GM23338 (cell line): ENCODE data around the gene EXOSC7. TPM values are rescaled to one million over a fixed set of nuclear protein-coding genes. Genes with fewer than 3 reads are reported as not detected.

Source experiments
- ATAC-seq: fragments of 200-7000 bp; cut with Tn5 transposase; 3 replicates; pipeline ENCODE4 v1.9.1; 2020
- DNase-seq: peaks from one replicate; pipeline ENCODE4 v3.0.0-alpha.2; 2015; ENCODE audit warnings: low spot score
- H2AFZ ChIP-seq: fragments of 200-600 bp; sonication (generic); 2 replicates; pipeline ENCODE4 v1.8.0; 2016; ENCODE audit warnings: antibody characterized with exemption, mild to moderate bottlenecking, moderate library complexity
- H3F3A ChIP-seq: fragments of 200-600 bp; sonication (generic); replicated peaks from 2 replicates; pipeline ENCODE4 v1.8.0; 2017; ENCODE audit warnings: antibody characterized with exemption, mixed run types, low read depth
- H3K27ac ChIP-seq: fragments of 200-600 bp; sonication (generic); 2 replicates; pipeline ENCODE4 v1.6.1; 2016; ENCODE audit warnings: low read depth
- H3K27me3 ChIP-seq: fragments of 200-600 bp; sonication (generic); 2 replicates; pipeline ENCODE4 v1.8.0; 2016; ENCODE audit warnings: mild to moderate bottlenecking, mixed run types, moderate library complexity; ENCODE audit not compliant: insufficient read depth
- H3K36me3 ChIP-seq: fragments of 200-600 bp; sonication (generic); 2 replicates; pipeline ENCODE4 v1.8.0; 2016; ENCODE audit warnings: mild to moderate bottlenecking; ENCODE audit not compliant: insufficient read depth
- H3K4me1 ChIP-seq: fragments of 200-600 bp; sonication (generic); 2 replicates; pipeline ENCODE4 v1.8.0; 2016; ENCODE audit warnings: mild to moderate bottlenecking, moderate library complexity; ENCODE audit not compliant: insufficient read depth
- H3K4me2 ChIP-seq: fragments of 200-600 bp; sonication (generic); 2 replicates; pipeline ENCODE4 v1.7.1; 2017; ENCODE audit warnings: mixed run types
- H3K4me3 ChIP-seq: fragments of 200-600 bp; sonication (generic); 2 replicates; pipeline ENCODE4 v1.6.1; 2016; ENCODE audit warnings: mixed run types
- H3K79me2 ChIP-seq: fragments of 200-600 bp; sonication (generic); replicated peaks from 2 replicates; pipeline ENCODE4 v1.8.0; 2017; ENCODE audit warnings: mild to moderate bottlenecking; ENCODE audit not compliant: insufficient read depth
- H3K9me2 ChIP-seq: fragments of 200-600 bp; sonication (generic); 2 replicates; pipeline ENCODE4 v1.8.0; 2017; ENCODE audit not compliant: insufficient read depth
- H4K20me1 ChIP-seq: fragments of 200-600 bp; sonication (generic); replicated peaks from 2 replicates; pipeline ENCODE4 v1.8.0; 2017; ENCODE audit warnings: mild to moderate bottlenecking; ENCODE audit not compliant: insufficient read depth
- H3K27ac Mint-ChIP-seq: 2 replicates; pipeline ENCODE4 v1.8.0; 2020; ENCODE audit warnings: inconsistent platforms, mild to moderate bottlenecking, moderate library complexity, mixed read lengths
- H3K27me3 Mint-ChIP-seq: 3 replicates; pipeline ENCODE4 v1.8.0; 2022; ENCODE audit warnings: low read depth, mild to moderate bottlenecking, moderate library complexity, mixed read lengths, inconsistent platforms; ENCODE audit not compliant: insufficient read depth, poor library complexity
- H3K36me3 Mint-ChIP-seq: 3 replicates; pipeline ENCODE4 v1.8.0; 2021; ENCODE audit warnings: low read depth, mild to moderate bottlenecking, inconsistent platforms, moderate library complexity, mixed read lengths
- H3K4me1 Mint-ChIP-seq: 3 replicates; pipeline ENCODE4 v1.8.0; 2020; ENCODE audit warnings: mild to moderate bottlenecking, inconsistent platforms, mixed read lengths
- H3K4me3 Mint-ChIP-seq: 3 replicates; pipeline ENCODE4 v1.8.0; 2021; ENCODE audit warnings: moderate library complexity, mild to moderate bottlenecking, inconsistent platforms, mixed read lengths
- H3K9me3 Mint-ChIP-seq: 3 replicates; pipeline ENCODE4 v1.8.0; 2020; ENCODE audit warnings: moderate library complexity, mild to moderate bottlenecking, inconsistent platforms, mixed read lengths
- CREB1 ChIP-seq: fragments of 250-450 bp; sonication (Bioruptor Pico); IDR thresholded peaks from 2 replicates; pipeline ENCODE4 v1.5.0; 2020; ENCODE audit warnings: low read depth, mild to moderate bottlenecking, moderate library complexity
- ETS1 ChIP-seq: IDR thresholded peaks from 2 replicates; pipeline ENCODE4 v1.6.1; 2016; ENCODE audit warnings: antibody characterized with exemption
- EZH2 ChIP-seq: fragments of 200-600 bp; sonication (generic); IDR thresholded peaks from one replicate; pipeline ENCODE4 v1.8.0; 2017; ENCODE audit warnings: antibody characterized with exemption, mild to moderate bottlenecking, low read depth; ENCODE audit not compliant: unreplicated experiment
- POLR2AphosphoS5 ChIP-seq: IDR thresholded peaks from 2 replicates; pipeline ENCODE4 v1.6.1; 2016; ENCODE audit warnings: antibody characterized with exemption, low read depth
- polyA plus RNA-seq: library from polyadenylated mRNA; unstranded; fragments of >200 nt; fragmentation: Nextera tagmentation; extraction: Ambion mirVana; gene quantifications from 2 replicates; pipeline ENCODE4 v1.2.1, GENCODE V29; 2016
- total RNA-seq: library from RNA; depleted of rRNA; stranded (reverse); fragments of >200 nt; shearing (Covaris generic); gene quantifications from 2 replicates; pipeline ENCODE4 v1.2.3, GENCODE V29; 2014
- TF ChIP-seq, protein P1 (sequence below): fragments of 250-450 bp; sonication (Bioruptor Pico); IDR thresholded peaks from 2 replicates; pipeline ENCODE4 v1.5.0; 2020; ENCODE audit warnings: mild to moderate bottlenecking, moderate library complexity

The EXOSC7 gene
- total and polyA plus RNA-seq, 2 experiments from 2014 or later = 84.8 to 120 TPM

GRCh38 chr3:45041666-45042065 lies 65.6 kb downstream of the EXOSC7 start:
- Histone ChIP-seq H3F3A (0 out of 2 replicates have a peak, but pooled peaks cover 4% of the 10 kb centered on the region), H3K9me2 (no peaks in the 10 kb centered on the region), H3K4me2 (no peak overlapping the region), H2AFZ (no peak overlapping the region; the same call in 1 of the 2 replicates), H4K20me1 (no peaks in the 10 kb centered on the region), H3K79me2 (no peaks in the 10 kb centered on the region), H3K4me3 (no peak overlapping the region), H3K36me3 (no peaks in the 10 kb centered on the region), H3K27ac (no peak overlapping the region), H3K4me1 (peaks cover 7% of the 10 kb centered on the region), H3K27me3 (peaks cover 6% of the 10 kb centered on the region)
- no peak for ATAC-seq
- Mint-ChIP-seq H3K27me3 (peaks cover 15% of the 10 kb centered on the region), H3K27ac (no peak overlapping the region), H3K4me1 (peaks cover 9% of the 10 kb centered on the region; the same call in 2 of the 3 replicates), H3K4me3 (no peak overlapping the region), H3K36me3 (no peaks in the 10 kb centered on the region), H3K9me3 (no peaks in the 10 kb centered on the region)
- DNase-seq = no peak
- TF ChIP-seq, protein P1, sequence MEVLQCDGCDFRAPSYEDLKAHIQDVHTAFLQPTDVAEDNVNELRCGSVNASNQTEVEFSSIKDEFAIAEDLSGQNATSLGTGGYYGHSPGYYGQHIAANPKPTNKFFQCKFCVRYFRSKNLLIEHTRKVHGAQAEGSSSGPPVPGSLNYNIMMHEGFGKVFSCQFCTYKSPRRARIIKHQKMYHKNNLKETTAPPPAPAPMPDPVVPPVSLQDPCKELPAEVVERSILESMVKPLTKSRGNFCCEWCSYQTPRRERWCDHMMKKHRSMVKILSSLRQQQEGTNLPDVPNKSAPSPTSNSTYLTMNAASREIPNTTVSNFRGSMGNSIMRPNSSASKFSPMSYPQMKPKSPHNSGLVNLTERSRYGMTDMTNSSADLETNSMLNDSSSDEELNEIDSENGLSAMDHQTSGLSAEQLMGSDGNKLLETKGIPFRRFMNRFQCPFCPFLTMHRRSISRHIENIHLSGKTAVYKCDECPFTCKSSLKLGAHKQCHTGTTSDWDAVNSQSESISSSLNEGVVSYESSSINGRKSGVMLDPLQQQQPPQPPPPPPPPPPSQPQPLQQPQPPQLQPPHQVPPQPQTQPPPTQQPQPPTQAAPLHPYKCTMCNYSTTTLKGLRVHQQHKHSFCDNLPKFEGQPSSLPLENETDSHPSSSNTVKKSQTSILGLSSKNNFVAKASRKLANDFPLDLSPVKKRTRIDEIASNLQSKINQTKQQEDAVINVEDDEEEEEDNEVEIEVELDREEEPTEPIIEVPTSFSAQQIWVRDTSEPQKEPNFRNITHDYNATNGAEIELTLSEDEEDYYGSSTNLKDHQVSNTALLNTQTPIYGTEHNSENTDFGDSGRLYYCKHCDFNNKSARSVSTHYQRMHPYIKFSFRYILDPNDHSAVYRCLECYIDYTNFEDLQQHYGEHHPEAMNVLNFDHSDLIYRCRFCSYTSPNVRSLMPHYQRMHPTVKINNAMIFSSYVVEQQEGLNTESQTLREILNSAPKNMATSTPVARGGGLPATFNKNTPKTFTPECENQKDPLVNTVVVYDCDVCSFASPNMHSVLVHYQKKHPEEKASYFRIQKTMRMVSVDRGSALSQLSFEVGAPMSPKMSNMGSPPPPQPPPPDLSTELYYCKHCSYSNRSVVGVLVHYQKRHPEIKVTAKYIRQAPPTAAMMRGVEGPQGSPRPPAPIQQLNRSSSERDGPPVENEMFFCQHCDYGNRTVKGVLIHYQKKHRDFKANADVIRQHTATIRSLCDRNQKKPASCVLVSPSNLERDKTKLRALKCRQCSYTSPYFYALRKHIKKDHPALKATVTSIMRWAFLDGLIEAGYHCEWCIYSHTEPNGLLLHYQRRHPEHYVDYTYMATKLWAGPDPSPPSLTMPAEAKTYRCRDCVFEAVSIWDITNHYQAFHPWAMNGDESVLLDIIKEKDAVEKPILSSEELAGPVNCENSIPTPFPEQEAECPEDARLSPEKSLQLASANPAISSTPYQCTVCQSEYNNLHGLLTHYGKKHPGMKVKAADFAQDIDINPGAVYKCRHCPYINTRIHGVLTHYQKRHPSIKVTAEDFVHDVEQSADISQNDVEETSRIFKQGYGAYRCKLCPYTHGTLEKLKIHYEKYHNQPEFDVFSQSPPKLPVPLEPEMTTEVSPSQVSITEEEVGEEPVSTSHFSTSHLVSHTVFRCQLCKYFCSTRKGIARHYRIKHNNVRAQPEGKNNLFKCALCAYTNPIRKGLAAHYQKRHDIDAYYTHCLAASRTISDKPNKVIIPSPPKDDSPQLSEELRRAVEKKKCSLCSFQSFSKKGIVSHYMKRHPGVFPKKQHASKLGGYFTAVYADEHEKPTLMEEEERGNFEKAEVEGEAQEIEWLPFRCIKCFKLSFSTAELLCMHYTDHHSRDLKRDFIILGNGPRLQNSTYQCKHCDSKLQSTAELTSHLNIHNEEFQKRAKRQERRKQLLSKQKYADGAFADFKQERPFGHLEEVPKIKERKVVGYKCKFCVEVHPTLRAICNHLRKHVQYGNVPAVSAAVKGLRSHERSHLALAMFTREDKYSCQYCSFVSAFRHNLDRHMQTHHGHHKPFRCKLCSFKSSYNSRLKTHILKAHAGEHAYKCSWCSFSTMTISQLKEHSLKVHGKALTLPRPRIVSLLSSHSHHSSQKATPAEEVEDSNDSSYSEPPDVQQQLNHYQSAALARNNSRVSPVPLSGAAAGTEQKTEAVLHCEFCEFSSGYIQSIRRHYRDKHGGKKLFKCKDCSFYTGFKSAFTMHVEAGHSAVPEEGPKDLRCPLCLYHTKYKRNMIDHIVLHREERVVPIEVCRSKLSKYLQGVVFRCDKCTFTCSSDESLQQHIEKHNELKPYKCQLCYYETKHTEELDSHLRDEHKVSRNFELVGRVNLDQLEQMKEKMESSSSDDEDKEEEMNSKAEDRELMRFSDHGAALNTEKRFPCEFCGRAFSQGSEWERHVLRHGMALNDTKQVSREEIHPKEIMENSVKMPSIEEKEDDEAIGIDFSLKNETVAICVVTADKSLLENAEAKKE = no peak
- no peak for TF ChIP-seq EZH2

- no peaks in the 10 kb centered on the region for H4K20me1 ChIP-seq
- H3K79me2 ChIP-seq = no peaks in the 10 kb centered on the region
- H3F3A ChIP-seq = 0 out of 2 replicates have a peak, but pooled peaks cover under 1% of the 10 kb centered on the region
- ATAC-seq = no peak
- no peak overlapping the region for H3K27ac Mint-ChIP-seq
- peaks cover 10% of the 10 kb centered on the region for H3K27me3 Mint-ChIP-seq
- H3K36me3 ChIP-seq = no peaks in the 10 kb centered on the region
- no peak for DNase-seq
- no peak overlapping the region for H2AFZ ChIP-seq
- no peak overlapping the region for H3K4me3 ChIP-seq
- peaks cover 1% of the 10 kb centered on the region for H3K27me3 ChIP-seq
- no peak overlapping the region for H3K4me3 Mint-ChIP-seq
- H3K9me3 Mint-ChIP-seq = no peaks in the 10 kb centered on the region
- peaks cover 12% of the 10 kb centered on the region; the same call in 2 of the 3 replicates for H3K4me1 Mint-ChIP-seq
- H3K9me2 ChIP-seq = no peaks in the 10 kb centered on the region
- H3K36me3 Mint-ChIP-seq = no peaks in the 10 kb centered on the region
- peaks cover 7% of the 10 kb centered on the region for H3K4me1 ChIP-seq
- H3K27ac ChIP-seq = no peak overlapping the region
- no peak overlapping the region for H3K4me2 ChIP-seq
- no peak for TF ChIP-seq ETS1
- TF ChIP-seq POLR2AphosphoS5 = no peak
- TF ChIP-seq CREB1 (CRISPR knock-in tag) = no peak
These were observed 66.1 kb downstream of the EXOSC7 start for GRCh38 chr3:45042162-45042561.
